Subcutaneous abdominal adipose tissue (tissue), 5 donors: ENCODE data around the gene VAC14.
A peak's percentile ranks its signal among the peaks of the same experiment; 100 is the strongest.
"Not testable (repeated sequence)": the region's sequence is repeated elsewhere in the genome, so short reads cannot be mapped to it uniquely, and the experiment has no call there.

ENCODE experiments used
- H3K27ac ChIP-seq: one replicate; pipeline ENCODE4 v1.7.0; 2013; ENCODE audit warnings: low read depth, mild to moderate bottlenecking, inconsistent platforms, low read length, moderate library complexity
- H3K27me3 ChIP-seq, 5 donors: one replicate each; pipeline ENCODE4 v1.7.0; 2013; ENCODE audit warnings: low read length in 5 of 5, inconsistent platforms in 1 of 5; ENCODE audit not compliant: control insufficient read depth in 5 of 5, insufficient read depth in 4 of 5
- H3K36me3 ChIP-seq, 5 donors: one replicate each; pipeline ENCODE4 v1.7.0; 2013; ENCODE audit warnings: low read length in 5 of 5; ENCODE audit not compliant: control insufficient read depth in 5 of 5, insufficient read depth in 5 of 5
- H3K4me1 ChIP-seq, 5 donors: one replicate each; pipeline ENCODE4 v1.7.0; 2013; ENCODE audit warnings: low read length in 5 of 5, mild to moderate bottlenecking in 3 of 5, moderate library complexity in 1 of 5; ENCODE audit not compliant: control insufficient read depth in 5 of 5, insufficient read depth in 5 of 5
- H3K4me3 ChIP-seq, 5 donors: one replicate each; pipeline ENCODE4 v1.7.0; 2013; ENCODE audit warnings: low read length in 5 of 5, low read depth in 1 of 5
- H3K9ac ChIP-seq, 5 donors: one replicate each; pipeline ENCODE4 v1.7.0; 2013; ENCODE audit warnings: low read length in 5 of 5, mild to moderate bottlenecking in 4 of 5, moderate library complexity in 3 of 5
- H3K9me3 ChIP-seq, 5 donors: one replicate each; pipeline ENCODE4 v1.7.0; 2013; ENCODE audit warnings: low read length in 5 of 5; ENCODE audit not compliant: control insufficient read depth in 5 of 5
- donor health status: healthy.
- donor health status: healthy.
- donor health status: healthy.
- donor health status: healthy.
- donor health status: healthy.

The VAC14 gene

DNA sequence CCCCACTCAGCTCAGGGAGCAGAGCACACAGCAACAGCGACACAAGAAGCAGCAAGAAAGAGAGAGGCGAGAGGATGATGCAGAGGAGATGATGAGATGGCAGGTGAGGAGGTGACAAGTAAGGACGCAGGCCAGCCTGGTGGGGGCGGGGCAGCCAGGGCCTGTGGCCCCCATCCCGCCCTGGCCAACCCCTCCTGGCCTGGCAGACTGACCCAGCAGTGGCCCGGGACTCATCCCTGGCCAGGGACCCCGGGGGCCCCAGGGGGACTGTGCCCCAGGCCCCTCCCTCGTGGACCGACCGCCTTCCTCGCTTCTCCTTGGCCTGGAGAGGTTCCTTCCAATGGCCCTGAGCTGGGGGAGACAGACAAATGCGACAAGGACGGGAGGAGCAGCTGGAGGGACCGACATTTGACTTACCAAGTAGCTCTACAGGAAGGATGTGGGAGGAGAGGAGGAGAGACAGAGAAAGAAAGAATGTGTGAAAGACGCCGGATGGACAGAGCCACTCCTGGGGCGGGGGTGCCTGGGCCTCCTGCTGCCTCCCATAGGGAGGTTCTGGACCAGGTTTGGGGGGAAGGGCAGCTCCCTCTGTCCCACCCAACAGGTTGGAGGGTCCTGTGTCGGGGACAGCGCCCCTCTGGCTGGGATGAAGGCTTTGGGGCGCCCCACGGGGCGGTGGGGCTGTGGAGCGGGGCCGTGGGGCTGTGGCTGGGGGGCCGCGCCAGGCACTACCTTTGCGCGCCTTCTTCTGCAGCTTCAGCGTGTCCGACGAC lies 121.9 kb downstream of the VAC14 start:
- peaks cover 0 to 52% (median 46%) of the 10 kb centered on the region in 5 donors for H3K36me3 ChIP-seq
- no peaks in the 10 kb centered on the region for H3K9me3 ChIP-seq
- no peak overlapping the region for H3K27ac ChIP-seq
- H3K9ac ChIP-seq: no peak overlapping the region
- H3K27me3 ChIP-seq: no peaks in the 10 kb centered on the region
- H3K4me1 ChIP-seq: peaks cover 4 to 44% (median 38%) of the 10 kb centered on the region in 5 donors
- no peak overlapping the region for H3K4me3 ChIP-seq

DNA sequence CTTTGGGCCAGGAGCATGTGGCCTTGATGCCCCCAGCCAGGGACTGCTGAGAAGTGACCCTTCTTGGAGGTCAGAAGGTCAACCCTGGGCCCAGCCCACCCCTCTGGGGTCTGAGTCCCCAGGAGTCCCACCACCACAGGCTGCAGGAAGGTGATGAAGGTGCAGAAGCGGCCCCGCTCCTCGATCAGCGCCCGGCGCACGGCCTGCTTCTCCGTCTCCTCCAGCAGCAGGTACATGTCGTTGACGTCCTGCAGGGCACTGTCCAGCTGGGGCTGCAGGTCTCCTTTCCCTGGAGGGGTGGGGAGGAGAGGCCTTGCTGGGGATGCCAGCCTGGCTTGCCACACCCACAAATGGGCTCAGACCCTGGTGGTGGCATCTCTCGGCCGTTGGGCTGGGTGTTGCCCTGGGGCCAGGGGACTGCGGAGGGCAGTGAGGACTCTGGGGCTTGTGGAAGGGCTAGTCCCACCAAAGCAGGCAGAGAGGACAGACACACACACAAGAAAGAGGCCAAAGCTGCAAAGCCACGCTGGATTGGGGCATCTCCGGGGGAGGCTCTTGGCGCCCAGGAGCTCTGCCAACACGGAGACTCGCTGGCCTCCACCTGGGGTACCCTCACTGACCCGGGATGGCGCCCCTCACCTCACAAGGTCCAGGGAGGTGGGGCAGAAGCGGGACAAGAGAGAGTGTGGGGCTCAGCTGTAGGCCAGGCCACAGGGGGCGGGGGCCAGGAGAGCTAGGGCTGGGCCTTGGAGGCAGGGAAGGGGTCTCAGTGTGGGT lies 122.6 kb downstream of the VAC14 start:
- Histone ChIP-seq H3K36me3 (peaks cover 4 to 57% (median 51%) of the 10 kb centered on the region in 5 donors), H3K9me3 (no peaks in the 10 kb centered on the region), H3K4me1 (peaks cover 4 to 37% (median 32%) of the 10 kb centered on the region in 5 donors), H3K27ac (no peak overlapping the region), H3K9ac (no peak overlapping the region), H3K4me3 (no peak overlapping the region), H3K27me3 (no peaks in the 10 kb centered on the region)

DNA sequence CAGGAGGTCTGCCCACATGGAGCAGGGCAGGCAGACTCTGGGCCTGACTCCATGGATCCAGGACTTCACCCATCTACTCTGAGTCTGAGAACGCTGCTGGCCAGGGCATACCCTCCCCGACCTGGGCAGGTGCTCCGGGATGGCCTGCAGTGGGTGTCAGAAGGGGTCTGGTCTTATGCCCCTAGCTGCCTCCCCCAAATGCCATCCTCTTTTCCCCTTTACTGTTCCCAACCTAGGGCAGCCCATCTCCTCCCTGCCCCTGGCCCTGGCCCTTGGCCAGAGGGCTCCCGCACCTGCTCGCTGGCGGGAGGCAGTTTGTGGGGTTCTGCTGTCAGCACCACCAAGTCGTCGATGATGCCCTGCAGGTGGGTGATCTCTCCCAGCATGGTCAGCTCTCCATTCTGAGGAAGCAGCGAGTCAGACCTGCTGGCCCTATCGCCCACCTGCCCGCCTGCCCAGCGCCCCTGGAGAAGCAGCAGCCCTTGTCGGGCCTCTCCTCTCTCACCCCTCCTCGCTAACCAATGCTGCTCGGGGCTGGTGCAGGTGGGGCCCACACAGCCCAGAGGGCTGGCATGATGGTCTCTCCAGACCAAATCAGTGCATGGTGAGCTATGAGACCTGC lies 123.3 kb downstream of the VAC14 start:
- Histone ChIP-seq H3K27ac (no peak overlapping the region), H3K36me3 (peaks cover 6 to 64% (median 56%) of the 10 kb centered on the region in 5 donors)

DNA sequence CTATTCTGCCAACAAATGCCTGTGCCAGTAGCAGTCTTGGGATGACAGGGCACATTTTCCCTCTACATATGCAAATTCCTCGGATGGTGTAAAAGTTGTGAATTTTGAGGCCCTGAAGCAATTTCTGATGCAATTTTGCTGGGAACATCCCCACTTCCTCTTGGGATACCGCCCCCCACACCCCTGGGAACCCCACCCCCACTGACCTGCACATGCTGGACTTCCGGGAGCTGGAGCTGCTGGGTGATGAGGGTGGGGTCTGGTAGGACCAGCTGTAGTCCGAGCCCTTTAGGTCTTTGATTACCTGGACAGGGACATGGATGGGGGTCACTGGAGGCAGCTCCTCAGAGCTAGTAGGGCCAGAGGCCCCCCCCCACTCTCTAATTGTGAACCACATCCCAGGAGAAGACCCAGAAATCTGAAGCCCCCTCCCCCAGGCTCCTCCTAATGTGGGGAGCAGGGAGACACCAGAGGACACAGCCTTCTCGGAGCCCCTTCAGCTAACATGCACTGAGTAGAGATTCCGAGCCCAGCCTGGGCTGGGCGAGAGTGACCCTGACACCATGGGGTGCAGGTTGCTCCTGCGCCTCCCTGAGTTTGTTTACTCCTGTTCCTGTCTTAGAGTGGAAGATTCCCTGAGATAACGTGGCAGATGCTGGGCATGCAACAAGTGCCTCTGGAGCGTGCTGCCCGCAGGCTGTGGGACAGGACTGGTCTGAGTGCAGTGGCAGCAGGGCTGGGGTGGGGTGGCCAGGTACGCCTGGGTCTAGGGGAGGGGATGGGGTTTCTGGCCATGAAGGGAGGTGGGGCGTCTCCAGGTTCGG lies 124.1 kb downstream of the VAC14 start:
- no peaks in the 10 kb centered on the region for H3K27me3 ChIP-seq
- peaks cover 4 to 23% (median 22%) of the 10 kb centered on the region in 5 donors for H3K4me1 ChIP-seq
- H3K9ac ChIP-seq: no peak overlapping the region
- H3K36me3 ChIP-seq: peaks cover 6 to 70% (median 58%) of the 10 kb centered on the region in 5 donors
- no peak overlapping the region for H3K4me3 ChIP-seq
- no peak overlapping the region for H3K27ac ChIP-seq
- H3K9me3 ChIP-seq: no peaks in the 10 kb centered on the region

More for the DNA sequence above, 123.3 kb downstream of the VAC14 start:
- H3K9me3 ChIP-seq: no peaks in the 10 kb centered on the region
- H3K4me1 ChIP-seq: peaks cover 4 to 30% (median 29%) of the 10 kb centered on the region in 5 donors
- no peak overlapping the region for H3K4me3 ChIP-seq
- H3K9ac ChIP-seq: no peak overlapping the region
- H3K27me3 ChIP-seq: no peaks in the 10 kb centered on the region

DNA sequence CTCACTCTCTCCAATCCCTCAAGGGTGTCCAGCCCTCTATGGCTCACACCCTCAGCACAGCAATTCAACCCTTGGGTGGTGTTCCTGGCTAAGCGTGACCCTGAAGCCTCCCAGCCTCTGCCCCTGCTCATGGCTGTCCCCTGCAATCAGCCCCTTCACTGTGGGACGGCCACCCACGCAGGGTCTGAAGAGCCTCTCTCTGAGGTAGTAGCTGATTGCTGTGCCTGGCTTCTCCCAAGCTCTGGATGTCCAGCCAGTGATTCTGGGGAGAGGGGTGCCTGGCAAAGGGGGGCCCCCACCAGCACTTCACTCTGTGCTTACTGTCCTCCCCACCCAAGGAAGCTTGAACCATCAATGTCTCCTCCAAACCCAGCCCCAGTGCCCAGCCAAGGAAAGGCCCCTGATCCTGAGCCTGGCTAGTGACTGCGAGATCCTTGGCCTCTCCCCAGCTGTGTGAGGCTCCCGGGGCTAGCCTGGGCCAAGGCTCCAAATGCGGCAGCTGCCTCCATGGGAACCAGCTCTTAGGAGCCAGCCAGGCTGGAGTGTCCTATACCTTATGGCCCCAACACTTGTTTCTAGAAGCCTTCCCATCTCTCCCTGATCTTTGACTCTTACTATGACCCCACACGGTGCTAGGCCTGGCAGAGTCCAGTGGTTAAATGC lies 125.0 kb downstream of the VAC14 start:
- Histone ChIP-seq H3K9ac (peak overlapping the region in 1 of 5 donors; percentile 33), H3K36me3 (peaks cover 6 to 76% (median 62%) of the 10 kb centered on the region in 5 donors), H3K27me3 (no peaks in the 10 kb centered on the region), H3K4me1 (peaks cover 0 to 14% (median 13%) of the 10 kb centered on the region in 5 donors), H3K27ac (no peak overlapping the region), H3K9me3 (no peaks in the 10 kb centered on the region), H3K4me3 (no peak overlapping the region)

DNA sequence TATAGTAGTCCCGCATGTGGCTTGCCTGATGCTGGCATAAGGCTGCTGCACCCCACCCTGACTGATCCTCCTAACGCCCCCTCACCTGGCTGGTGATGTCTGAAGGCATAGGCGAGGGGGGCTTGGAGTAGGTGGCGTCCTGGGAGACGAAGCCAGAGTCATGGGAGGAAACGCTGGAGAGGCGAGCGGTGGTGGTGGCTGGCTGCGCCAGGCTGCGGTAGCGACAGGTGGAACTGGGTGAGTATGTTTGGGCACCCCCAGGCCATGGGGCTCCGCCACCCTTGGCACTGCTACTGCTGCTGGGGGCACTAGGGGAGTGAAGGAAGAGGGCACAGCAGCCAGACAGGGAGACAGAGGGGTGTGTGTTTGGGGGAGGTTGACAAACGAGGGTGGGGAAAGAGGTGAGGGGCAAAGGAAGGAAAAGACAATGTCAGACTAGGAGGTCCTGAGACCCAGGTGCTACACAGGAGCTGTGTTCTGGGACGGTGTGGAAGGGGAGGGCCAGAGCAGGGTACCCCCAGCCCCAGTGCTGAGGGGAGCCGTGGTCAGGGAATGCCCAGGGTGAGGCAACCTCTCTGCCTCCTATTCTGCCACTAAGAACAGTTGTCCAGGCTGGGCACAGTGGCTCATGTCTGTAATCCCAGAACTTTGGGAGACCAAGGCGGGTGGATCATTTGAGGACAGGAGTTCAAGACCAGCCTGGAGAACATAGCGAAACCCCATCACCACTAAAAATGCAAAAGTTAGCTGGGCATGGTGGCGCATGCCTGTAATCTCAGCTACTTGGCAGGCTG lies 126.5 kb downstream of the VAC14 start:
- H3K9me3 ChIP-seq: no peaks in the 10 kb centered on the region
- no peak overlapping the region for H3K27ac ChIP-seq
- no peaks in the 10 kb centered on the region for H3K27me3 ChIP-seq
- no peak overlapping the region for H3K9ac ChIP-seq
- no peak overlapping the region for H3K4me3 ChIP-seq
- H3K4me1 ChIP-seq: peaks cover 0 to 7% (median 4%) of the 10 kb centered on the region in 5 donors
- peaks cover 11 to 88% (median 66%) of the 10 kb centered on the region in 5 donors for H3K36me3 ChIP-seq

DNA sequence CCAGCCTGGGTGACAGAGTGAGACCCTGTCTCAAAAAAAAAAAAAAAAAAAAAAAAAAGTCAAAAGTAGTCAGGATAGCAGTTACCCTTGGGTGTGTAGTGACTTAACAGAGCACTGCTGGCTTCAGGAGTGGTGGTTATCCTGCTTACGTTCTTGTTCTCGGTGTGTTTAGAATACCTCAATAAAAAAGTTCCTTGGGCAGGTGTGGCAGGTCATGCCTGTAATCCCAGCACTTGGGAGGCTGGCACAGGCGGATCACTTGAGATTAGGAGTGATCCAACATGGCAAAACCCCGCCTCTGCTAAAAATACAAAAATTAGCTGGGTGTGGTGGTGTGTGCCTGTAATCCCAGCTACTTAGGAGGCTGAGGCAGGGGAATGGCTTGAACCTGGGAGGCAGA lies 130.0 kb downstream of the VAC14 start:
- H3K4me1 ChIP-seq: not testable (repeated sequence)

DNA sequence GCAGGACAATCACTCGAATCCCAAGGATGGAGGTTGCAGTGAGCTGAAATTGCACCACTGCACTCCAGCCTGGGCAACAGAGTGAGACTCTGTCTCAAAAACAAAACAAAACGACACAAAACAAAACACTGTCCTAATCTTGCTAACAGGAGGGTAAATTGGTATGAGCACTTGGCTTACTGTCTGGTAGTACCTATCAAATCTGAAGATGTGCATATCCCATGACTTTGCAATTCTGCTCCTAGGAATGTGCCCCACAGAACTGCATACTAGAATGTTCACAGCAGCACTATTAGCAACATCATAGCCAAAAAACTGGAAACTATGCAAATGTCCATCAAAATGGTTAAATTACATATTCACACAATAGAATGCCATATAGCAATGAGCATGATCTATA lies 130.8 kb downstream of the VAC14 start:
- Histone ChIP-seq H3K9ac (no peak overlapping the region), H3K4me1 (peaks cover 0 to 4% (median 0%) of the 10 kb centered on the region in 5 donors), H3K9me3 (no peaks in the 10 kb centered on the region), H3K27ac (no peak overlapping the region), H3K27me3 (no peaks in the 10 kb centered on the region), H3K4me3 (no peak overlapping the region), H3K36me3 (peaks cover 22 to 79% (median 55%) of the 10 kb centered on the region in 5 donors)

More for the DNA sequence above, 130.0 kb downstream of the VAC14 start:
- H3K9ac ChIP-seq, H3K4me3 ChIP-seq, H3K27me3 ChIP-seq, H3K27ac ChIP-seq, H3K9me3 ChIP-seq: not testable (repeated sequence)
- peaks cover 22 to 76% (median 52%) of the 10 kb centered on the region in 5 donors for H3K36me3 ChIP-seq
